MM.1S (cell line): ENCODE results near the gene PDIK1L.

ENCODE experiments used
- DNase-seq: peaks from one replicate; pipeline ENCODE4 v3.0.0-alpha.2; 2015
- H2AFZ ChIP-seq: fragments of 300-600 bp; sonication (generic); 2 replicates; pipeline ENCODE4 v1.6.0; 2016; ENCODE audit warnings: antibody characterized with exemption, low read length
- H3F3A ChIP-seq: fragments of 300-600 bp; sonication (generic); 2 replicates; pipeline ENCODE4 v1.6.1; 2016; ENCODE audit warnings: mild to moderate bottlenecking, antibody characterized with exemption, low read length, moderate library complexity, mixed read lengths; ENCODE audit not compliant: insufficient read depth
- H3K27ac ChIP-seq: fragments of 300-600 bp; sonication (generic); 2 replicates; pipeline ENCODE4 v1.5.1; 2016; ENCODE audit warnings: mild to moderate bottlenecking, low read length
- H3K27me3 ChIP-seq: fragments of 300-600 bp; sonication (generic); replicated peaks from 2 replicates; pipeline ENCODE4 v1.6.0; 2016; ENCODE audit warnings: low read length; ENCODE audit not compliant: insufficient read depth
- H3K36me3 ChIP-seq: fragments of 300-600 bp; sonication (generic); replicated peaks from 2 replicates; pipeline ENCODE4 v1.6.1; 2016; ENCODE audit warnings: mild to moderate bottlenecking, low read length, mixed read lengths; ENCODE audit not compliant: insufficient read depth
- H3K4me1 ChIP-seq: fragments of 300-600 bp; sonication (generic); 2 replicates; pipeline ENCODE4 v1.6.1; 2016; ENCODE audit warnings: low read length, mixed read lengths
- H3K4me2 ChIP-seq: fragments of 300-600 bp; sonication (generic); 2 replicates; pipeline ENCODE4 v1.6.0; 2016; ENCODE audit warnings: low read depth, low read length
- H3K4me3 ChIP-seq: fragments of 300-600 bp; sonication (generic); 2 replicates; pipeline ENCODE4 v1.5.1; 2016; ENCODE audit warnings: low read length, mixed read lengths
- H3K79me2 ChIP-seq: fragments of 300-600 bp; sonication (generic); 2 replicates; pipeline ENCODE4 v1.6.1; 2016; ENCODE audit warnings: mixed run types, low read length, mixed read lengths
- H3K9ac ChIP-seq: fragments of 300-600 bp; sonication (generic); 2 replicates; pipeline ENCODE4 v1.6.1; 2016; ENCODE audit warnings: low read length, mixed read lengths
- H3K9me2 ChIP-seq: fragments of 300-600 bp; sonication (generic); replicated peaks from 2 replicates; pipeline ENCODE4 v1.6.1; 2016; ENCODE audit warnings: mild to moderate bottlenecking, low read length, mixed read lengths; ENCODE audit not compliant: insufficient read depth
- H3K9me3 ChIP-seq: fragments of 300-600 bp; sonication (generic); replicated peaks from 2 replicates; pipeline ENCODE4 v1.6.1; 2016; ENCODE audit warnings: mild to moderate bottlenecking, low read length, mixed read lengths; ENCODE audit not compliant: insufficient read depth
- H4K20me1 ChIP-seq: fragments of 300-600 bp; sonication (generic); 2 replicates; pipeline ENCODE4 v1.6.1; 2016; ENCODE audit warnings: mild to moderate bottlenecking, low read length, moderate library complexity, mixed read lengths; ENCODE audit not compliant: insufficient read depth
- EZH2 ChIP-seq: fragments of 300-600 bp; sonication (generic); optimal IDR thresholded peaks from 2 replicates; pipeline ENCODE3; 2017; ENCODE audit warnings: low read depth, mild to moderate bottlenecking, antibody characterized with exemption, low read length, mixed read lengths
- EZH2phosphoT487 ChIP-seq: fragments of 300-600 bp; sonication (generic); IDR thresholded peaks from 2 replicates; pipeline ENCODE4 v1.6.1; 2018; ENCODE audit warnings: antibody characterized with exemption, low read length
- TF ChIP-seq, protein P1 (sequence below): fragments of 300-600 bp; sonication (generic); IDR thresholded peaks from 2 replicates; pipeline ENCODE4 v1.5.1; 2016; ENCODE audit warnings: antibody characterized with exemption, low read length, mixed read lengths

The PDIK1L gene

GRCh38 chr1:26083208-26083607, 28.4 kb upstream of the PDIK1L start:
- TF ChIP-seq, protein P1, sequence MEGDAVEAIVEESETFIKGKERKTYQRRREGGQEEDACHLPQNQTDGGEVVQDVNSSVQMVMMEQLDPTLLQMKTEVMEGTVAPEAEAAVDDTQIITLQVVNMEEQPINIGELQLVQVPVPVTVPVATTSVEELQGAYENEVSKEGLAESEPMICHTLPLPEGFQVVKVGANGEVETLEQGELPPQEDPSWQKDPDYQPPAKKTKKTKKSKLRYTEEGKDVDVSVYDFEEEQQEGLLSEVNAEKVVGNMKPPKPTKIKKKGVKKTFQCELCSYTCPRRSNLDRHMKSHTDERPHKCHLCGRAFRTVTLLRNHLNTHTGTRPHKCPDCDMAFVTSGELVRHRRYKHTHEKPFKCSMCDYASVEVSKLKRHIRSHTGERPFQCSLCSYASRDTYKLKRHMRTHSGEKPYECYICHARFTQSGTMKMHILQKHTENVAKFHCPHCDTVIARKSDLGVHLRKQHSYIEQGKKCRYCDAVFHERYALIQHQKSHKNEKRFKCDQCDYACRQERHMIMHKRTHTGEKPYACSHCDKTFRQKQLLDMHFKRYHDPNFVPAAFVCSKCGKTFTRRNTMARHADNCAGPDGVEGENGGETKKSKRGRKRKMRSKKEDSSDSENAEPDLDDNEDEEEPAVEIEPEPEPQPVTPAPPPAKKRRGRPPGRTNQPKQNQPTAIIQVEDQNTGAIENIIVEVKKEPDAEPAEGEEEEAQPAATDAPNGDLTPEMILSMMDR, result no peak
- no peak for TF ChIP-seq EZH2phosphoT487
- TF ChIP-seq EZH2, result no peak
- Histone ChIP-seq H2AFZ (no peak overlapping the region), H3K4me1 (no peaks in the 10 kb centered on the region), H3K79me2 (no peaks in the 10 kb centered on the region), H3K27ac (no peak overlapping the region), H3F3A (no peaks in the 10 kb centered on the region), H3K4me3 (no peak overlapping the region), H3K9me3 (no peaks in the 10 kb centered on the region), H3K4me2 (no peak overlapping the region), H3K9ac (no peak overlapping the region), H3K36me3 (no peaks in the 10 kb centered on the region), H3K9me2 (no peaks in the 10 kb centered on the region), H4K20me1 (no peaks in the 10 kb centered on the region), H3K27me3 (no peaks in the 10 kb centered on the region)
- no peak for DNase-seq

GRCh38 chr1:26084091-26084561, 27.5 kb upstream of the PDIK1L start:
- Histone ChIP-seq H3K4me1 (no peaks in the 10 kb centered on the region), H3K27me3 (no peaks in the 10 kb centered on the region), H4K20me1 (no peaks in the 10 kb centered on the region), H3K27ac (no peak overlapping the region), H3K9me3 (no peaks in the 10 kb centered on the region), H3K4me2 (no peak overlapping the region), H3K9me2 (no peaks in the 10 kb centered on the region), H3K4me3 (no peak overlapping the region), H2AFZ (no peak overlapping the region), H3F3A (no peaks in the 10 kb centered on the region), H3K36me3 (no peaks in the 10 kb centered on the region), H3K9ac (no peak overlapping the region), H3K79me2 (no peaks in the 10 kb centered on the region)
- DNase-seq, result no peak
- TF ChIP-seq EZH2phosphoT487 (no peak), EZH2 (no peak)
- TF ChIP-seq, protein P1, result no peak

DNA sequence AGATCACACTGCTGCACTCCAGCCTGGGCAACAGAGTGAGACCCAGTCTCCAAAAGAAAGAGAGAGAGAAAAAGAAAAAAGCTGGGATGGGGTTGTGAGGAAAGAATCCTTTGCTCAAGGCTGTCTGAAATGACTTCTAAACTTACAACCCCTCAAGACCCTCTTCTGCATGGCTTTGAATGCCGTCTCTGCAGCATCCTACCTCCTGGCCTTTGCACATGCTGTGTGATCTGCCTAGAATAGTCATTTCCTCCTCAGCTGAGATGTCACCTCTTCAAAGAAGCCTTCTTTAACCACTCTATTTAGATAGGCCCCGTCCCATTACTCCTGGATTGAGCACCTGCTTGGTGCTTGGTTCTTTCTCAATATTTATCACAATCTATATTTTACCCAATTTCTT, 26.8 kb upstream of the PDIK1L start:
- no peak for TF ChIP-seq EZH2phosphoT487
- TF ChIP-seq, protein P1, result no peak
- TF ChIP-seq EZH2, result no peak
- H2AFZ ChIP-seq, result no peak overlapping the region
- DNase-seq, result no peak

More for the DNA sequence above, 26.8 kb upstream of the PDIK1L start:
- Histone ChIP-seq H3K4me3 (no peak overlapping the region), H3K9me2 (no peaks in the 10 kb centered on the region), H3K9me3 (no peaks in the 10 kb centered on the region), H3K36me3 (no peaks in the 10 kb centered on the region), H3K9ac (no peak overlapping the region), H4K20me1 (no peaks in the 10 kb centered on the region), H3F3A (no peaks in the 10 kb centered on the region), H3K27me3 (no peaks in the 10 kb centered on the region; the same call in 1 of the 2 replicates), H3K79me2 (no peaks in the 10 kb centered on the region), H3K27ac (no peak overlapping the region), H3K4me2 (no peak overlapping the region), H3K4me1 (no peaks in the 10 kb centered on the region)
